Endometrium (tissue), 2 donors: ENCODE results near the gene CEND1.

ENCODE experiments used
- FAIRE-seq: peaks from 2 replicates; lab custom pipeline; 2012; peaks lifted over from hg19 to GRCh38; lab: Jason Lieb, UNC
- donor health status: control.
- donor health status: control.

The CEND1 gene

GRCh38 chr11:777288-778255, 12.3 kb downstream of the CEND1 start, which contains the start of gene GATD1:
Gene GATD1, minus strand, starts transcription at chr11:777487. Its CDS starts 25 bp downstream, at chr11:777462.
- FAIRE-seq: no peak

GRCh38 chr11:776561-777287, 13.2 kb downstream of the CEND1 start:
- no peak for FAIRE-seq

GRCh38 chr11:776263-776560, 13.7 kb downstream of the CEND1 start:
- FAIRE-seq: no peak

DNA sequence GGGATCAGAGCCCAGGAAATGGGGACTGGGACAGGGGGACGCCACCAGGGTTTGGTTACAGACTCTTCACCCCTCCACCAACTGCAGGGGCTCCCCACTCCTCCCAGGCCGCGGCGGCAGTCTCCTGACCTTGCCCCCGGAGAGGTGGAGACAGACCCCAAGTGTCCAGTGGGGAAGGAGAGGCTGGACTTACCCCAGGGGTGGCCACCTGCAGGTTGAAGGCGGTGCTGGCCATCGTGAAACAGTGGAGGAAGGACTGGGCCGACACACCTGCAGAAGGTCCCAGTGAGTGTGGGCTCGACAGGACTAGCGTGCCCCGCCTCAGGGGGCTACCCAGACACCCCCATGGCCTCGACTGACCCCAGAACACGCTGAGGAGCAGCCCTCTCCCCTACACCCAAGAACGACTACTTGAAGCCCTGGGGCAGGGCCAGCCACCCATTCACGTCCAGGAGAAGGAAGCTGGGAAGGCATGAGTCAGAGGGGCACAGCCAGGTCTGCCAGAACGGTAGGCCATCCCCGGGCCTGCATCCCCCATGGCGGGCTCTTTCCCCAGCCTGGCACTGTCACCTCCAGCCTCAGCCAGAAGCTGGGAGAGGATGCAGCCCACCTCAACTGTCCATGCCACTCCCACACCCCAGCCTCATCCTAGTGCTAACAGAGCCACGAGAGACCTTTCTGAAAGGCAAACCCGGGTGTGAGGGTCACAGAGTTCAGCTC, 14.9 kb downstream of the CEND1 start:
- no peak for FAIRE-seq

DNA sequence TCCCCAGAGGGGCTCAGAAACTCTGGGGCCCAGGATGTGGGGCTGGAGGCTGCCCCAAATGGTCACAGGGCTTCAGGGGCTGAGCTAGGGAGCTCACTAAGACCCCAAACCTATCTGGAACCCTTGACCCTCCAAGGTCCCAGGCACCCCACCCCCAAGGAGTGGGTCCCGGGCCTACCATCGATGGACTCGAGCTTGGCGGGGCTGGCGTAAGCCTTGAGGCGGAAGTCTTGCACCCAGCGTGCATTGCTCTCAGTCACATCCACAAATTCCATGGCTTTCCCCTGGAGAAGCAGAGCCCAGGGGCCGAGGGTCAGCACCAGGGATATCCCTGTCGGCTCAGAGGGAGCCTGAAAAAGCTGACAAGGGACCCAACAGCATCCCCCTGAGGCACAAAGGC, 16.1 kb downstream of the CEND1 start:
- no peak for FAIRE-seq

DNA sequence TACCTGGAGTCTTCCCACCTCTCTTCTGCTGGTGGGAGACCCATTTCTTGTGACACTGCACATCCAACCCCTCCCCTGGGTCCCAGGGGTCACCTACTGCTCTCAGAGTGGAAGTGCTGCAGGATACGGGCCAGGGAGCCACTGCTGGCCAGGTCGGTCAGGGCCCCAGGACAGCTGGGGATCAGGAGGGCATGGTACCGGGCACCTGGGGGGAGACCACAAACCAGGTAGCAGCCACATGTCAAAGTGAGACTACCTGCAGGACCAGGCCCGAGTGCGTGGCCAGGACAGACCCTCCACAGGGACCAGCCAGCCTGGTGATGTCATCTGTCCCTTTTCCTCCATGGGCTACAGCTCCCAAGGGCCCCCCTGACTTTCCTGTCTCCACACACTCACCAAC, 16.5 kb downstream of the CEND1 start:
- no peak for FAIRE-seq

DNA sequence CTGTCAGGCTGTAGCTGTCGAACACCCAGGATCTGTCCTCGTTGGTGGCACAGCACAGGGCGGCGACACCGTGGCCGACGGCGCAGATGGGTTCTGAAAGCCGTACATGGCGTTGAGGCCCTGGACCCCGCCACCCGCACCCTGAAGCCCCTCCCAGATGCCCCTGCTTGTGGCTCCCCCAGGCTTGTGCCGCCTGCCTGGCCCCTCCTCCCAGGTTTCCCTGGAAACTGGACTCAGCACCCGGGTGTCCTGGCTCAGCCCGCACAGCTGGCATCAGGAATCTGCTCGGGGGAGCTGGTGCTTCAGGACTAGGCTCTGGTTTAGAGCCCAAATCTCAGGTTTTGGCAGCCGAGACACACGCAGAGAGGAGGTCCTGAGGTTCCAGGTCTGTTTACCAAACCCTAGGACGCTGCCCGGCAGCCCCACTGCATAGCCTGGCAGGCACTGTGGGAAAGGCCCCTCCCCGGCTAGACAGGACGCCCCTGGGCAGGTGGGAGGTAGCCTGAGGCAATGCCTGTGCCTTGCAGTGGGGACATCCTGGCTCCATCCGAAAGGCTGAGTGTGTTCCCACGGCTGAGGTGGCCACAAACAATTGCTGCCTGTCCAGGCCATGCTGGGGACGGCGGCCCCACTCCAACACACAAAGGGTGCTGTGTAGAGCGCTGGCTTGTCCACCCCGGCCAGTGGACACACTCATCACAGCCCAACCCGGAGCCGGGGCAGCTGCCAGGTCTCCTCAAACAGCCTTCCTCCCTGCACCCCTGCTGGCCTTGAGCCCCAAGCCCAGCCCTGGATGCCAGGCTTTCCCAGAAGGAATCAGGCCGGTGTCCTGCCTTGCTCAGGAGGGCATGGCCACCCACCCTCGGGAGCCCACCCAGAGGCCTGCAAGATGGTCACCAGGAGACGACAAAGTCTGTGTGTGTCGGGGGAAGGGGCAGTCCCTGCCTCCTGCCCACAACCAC, 17.2 kb downstream of the CEND1 start:
- FAIRE-seq: no peak

DNA sequence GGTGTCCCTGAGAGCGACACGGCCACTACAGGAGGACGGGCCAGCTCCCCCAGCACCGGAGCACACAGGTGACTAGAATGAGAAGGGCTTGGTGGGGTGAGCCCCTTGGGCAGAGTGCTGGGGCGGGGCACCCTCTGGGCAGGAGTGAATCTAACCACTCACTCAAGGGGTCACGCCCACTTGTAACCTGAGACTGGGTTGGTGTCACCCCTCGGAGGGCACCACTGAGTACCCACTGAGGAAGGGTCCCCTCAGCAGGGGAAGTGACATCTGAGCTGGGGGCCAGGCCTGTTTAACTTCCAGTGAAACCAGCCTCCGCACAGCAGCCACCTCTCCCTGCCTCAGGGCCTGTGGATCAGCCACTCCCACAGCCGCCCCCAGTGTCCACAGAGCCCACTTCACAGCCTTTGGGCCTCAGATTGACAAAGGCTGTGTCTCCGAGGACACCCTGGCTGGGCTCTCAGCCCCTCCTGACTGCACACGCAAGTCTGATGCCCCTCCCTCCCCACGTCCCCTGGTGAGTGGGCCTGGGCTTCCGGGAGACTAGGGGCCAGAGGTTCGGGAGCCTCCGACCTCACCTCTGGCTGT, 18.2 kb downstream of the CEND1 start:
- no peak for FAIRE-seq

GRCh38 chr11:770642-771616, 19.0 kb downstream of the CEND1 start:
- no peak for FAIRE-seq

- no peak for FAIRE-seq
These were observed 19.8 kb downstream of the CEND1 start for GRCh38 chr11:769887-770641.

DNA sequence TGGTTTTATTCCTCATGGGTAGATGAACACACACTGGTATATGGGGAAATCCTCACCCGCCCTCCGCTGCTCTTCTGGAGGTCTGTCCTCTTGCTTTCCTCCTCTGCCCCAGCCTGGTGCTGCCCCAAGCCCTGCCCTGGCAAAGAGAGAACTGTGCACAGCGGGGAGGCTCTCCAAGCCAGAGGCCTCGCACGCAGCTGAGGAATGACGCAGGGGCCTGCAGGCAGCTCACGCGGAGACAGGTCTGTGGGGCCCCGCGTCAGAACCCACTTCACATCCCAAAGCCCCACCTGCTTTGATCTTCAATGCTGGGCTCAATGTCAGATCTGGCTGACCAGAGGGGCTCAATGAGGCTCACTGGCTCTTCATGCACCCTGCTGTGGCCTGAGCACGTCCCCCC, 22.7 kb downstream of the CEND1 start:
- no peak for FAIRE-seq

GRCh38 chr11:766936-767210, 23.0 kb downstream of the CEND1 start:
- FAIRE-seq: no peak

DNA sequence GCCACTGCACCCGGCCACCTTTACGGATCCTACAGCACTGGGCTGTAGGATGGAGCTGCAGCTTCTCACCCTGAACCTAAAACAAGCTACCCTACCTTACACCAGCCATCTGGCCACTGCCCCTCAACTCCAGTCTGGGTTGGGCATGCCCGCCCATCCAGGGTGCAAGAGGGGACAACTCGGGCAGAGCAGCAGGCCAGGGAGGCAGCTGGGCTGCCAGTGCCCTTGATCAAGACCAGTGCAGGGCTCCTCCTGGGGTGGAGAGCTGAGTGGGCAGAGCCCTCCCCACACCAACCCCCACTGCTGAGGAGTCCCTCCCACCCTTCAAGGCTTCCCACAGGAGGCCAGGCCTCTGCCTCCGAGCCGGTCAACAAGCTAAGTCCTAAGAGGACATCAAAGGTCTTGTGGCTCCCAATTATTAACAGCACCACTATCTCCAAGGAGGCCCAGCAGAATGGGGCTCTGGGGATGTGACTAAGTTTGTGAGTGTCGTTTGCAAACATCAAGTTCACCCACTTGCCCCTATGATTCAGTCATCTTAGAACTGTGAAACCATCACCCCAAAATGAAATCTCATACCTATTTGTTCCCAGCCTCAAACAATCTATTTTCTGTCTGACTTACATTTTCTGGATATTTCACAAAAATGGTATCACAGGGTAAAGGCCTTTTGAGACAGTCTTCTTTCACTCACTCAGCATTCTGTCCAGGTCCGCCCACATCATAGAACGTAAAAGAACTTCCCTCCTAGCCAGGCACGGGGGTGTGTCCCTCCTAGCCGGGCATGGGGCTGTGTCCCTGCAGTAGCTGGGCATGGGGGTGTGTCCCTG, 23.6 kb downstream of the CEND1 start:
- FAIRE-seq: no peak

GRCh38 chr11:765802-766091, 24.1 kb downstream of the CEND1 start:
- FAIRE-seq: no peak

DNA sequence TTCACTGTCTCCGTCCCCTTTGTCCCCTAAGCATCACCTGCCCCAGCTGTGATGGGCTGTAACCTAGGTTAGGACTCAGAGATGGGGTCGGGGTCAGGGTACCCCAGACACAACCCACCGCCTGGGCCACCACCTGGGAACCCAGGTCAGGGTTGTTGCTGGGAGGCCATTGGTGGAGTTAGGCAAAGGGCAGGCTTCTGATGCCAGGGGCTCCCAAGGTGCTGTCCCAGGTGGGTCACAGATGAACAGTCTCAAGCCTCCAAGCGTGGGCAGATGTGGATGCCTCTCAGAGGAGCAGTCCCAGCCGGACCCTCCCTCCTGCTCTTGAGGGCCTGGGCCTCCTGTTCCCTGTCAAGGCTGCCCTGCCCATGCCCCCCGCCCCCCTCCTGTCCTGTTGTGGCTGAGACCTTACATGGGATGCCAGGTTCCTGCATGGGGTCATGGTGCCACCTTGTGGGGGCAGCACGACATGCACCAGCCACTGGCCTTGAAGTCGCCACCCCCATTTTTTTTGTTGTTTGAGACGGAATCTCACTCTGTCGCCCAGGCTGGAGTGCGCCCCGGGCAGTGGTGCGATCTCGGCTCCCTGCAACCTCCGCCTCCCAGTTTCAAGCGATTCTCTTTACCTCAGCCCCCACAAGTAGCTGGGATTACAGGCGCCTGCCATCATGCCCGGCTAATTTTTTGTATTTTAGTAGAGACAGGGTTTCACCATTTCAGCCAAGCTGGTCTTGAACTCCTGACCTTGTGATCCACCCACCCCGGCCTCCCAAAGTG, 24.7 kb downstream of the CEND1 start:
- FAIRE-seq: no peak

DNA sequence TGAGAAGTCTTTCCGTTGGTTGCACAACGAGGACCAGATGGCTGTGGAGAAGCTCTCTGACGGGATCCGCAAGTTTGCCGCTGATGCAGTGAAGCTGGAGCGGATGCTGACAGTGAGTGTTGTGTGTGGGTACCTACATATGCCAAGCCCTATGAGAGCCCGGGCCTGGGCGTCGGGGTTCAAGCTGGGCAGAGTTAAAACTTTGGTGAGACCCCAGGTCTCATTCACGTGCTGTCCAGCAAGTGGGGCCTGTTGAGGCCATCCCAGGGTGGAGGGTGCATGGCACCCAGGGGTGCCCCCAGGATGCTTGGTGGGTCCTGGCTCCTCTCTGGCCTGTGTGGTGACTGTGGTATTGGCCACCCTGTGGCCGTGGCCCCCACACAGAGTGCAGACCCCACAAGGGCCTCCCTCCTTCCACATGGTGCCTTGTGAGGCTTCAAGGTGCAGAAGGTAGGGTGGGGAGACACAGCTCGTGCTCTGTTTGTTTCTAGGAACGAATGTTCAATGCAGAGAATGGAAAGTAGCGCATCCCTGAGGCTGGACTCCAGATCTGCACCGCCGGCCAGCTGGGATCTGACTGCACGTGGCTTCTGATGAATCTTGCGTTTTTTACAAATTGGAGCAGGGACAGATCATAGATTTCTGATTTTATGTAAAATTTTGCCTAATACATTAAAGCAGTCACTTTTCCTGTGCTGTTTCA, 25.4 kb downstream of the CEND1 start:
- FAIRE-seq: no peak
